Esophagus squamous epithelium (tissue), 4 donors: ENCODE results near the gene ZNF429.

Experiments used
- CTCF ChIP-seq, 6 experiments: fragments of 450-650 bp in 4 of 6; fragments of 200-600 bp in 2 of 6; sonication (generic) in 2 of 6; IDR thresholded peaks; one replicate each; pipeline ENCODE4 v1.5.1; 2016 to 2019; ENCODE audit warnings: antibody characterized with exemption in 6 of 6, mild to moderate bottlenecking in 4 of 6, moderate library complexity in 4 of 6
- POLR2A ChIP-seq, 4 donors: fragments of 450-650 bp; IDR thresholded peaks; one replicate each; pipeline ENCODE4 v1.6.1; 2017; ENCODE audit warnings: antibody characterized with exemption in 4 of 4, mild to moderate bottlenecking in 4 of 4, moderate library complexity in 3 of 4

GRCh38 chr19:21595185-21595584 lies 89.8 kb downstream of the ZNF429 start:
- TF ChIP-seq CTCF (IDR thresholded peaks at IDR 0.05) (no peak), POLR2A (IDR thresholded peaks at IDR 0.05) (no peak)
